Urothelium cell line (cell line): ENCODE data around the gene RBSN.

Source experiments
- DNase-seq: peaks from one replicate; pipeline ENCODE4 v3.0.0; 2011; ENCODE audit warnings: low spot score, mixed read lengths
- FAIRE-seq: peaks from 2 replicates; lab custom pipeline; 2011; peaks lifted over from hg19 to GRCh38; lab: Jason Lieb, UNC

RBSN gene

DNA sequence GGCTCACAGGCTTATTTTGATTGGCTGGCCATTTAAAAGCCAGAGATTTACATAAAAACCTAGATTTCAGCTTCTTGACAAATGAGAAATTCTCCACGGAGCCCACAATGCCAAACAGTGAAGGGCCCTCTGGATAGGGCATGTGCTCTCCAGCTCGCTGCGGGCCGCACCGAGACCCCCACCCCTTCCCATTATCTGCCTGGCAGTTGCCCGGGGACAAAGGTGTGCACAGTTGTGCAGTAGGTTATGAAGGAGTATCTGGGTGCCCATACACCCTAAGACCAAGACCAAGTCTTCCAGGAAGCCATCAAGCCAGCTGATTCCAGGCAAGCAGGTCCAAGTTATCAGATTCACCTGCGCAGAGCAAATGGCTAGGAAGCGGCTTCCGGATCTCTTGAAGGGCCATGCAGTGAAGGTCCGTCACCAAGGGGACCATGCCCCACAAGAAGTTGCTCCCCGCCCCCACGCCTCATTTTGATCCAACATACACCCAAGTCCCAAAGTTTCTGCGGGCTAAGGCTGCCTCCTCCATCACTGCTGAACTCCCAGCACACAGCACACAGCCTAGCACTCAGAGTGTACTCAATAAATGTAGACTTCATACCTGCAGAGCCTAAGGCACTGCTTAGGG, 35.2 kb downstream of the RBSN start:
- FAIRE-seq, result no peak

GRCh38 chr3:15063238-15063637, 35.7 kb downstream of the RBSN start:
- no peak for FAIRE-seq
- DNase-seq, result no peak

More for the DNA sequence above, 35.2 kb downstream of the RBSN start:
- DNase-seq, result no peak

GRCh38 chr3:15060029-15060428, 38.9 kb downstream of the RBSN start:
- no peak for DNase-seq
- no peak for FAIRE-seq

DNA sequence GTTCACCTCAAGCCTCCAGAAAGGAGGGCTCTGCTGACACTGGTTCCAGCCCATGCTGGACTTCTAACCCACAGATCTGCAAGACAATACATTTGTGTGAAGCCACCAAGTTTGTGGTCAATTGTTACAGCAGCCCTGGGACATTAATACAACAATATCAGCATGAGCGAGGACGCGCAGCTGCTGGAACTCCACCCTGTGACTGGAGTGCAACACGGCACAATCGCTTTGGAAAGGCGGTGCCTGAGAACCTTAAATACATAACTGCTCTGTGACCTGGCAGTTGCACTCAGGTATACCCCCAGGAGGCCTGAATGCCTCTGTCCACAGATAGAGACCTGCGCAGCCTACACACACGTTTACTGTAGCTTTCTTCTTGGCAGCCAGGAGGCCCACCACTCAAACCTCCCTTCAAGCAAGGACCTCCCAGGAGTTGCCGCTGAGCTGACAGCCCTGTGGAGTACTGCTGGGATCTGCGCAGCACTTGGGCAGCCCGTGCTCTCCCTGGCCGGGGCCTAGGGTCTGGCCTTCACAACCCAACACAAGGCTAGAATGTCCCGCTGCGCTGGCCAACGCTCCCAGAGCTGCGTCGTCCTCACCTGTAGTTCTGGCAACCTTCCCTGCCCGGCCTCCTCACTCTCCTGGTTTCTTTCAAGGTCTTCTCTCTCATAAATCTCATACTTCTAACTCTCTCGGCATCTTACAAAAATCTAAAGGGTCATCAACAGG, 42.1 kb downstream of the RBSN start:
- FAIRE-seq, result no peak
- DNase-seq, result no peak

DNA sequence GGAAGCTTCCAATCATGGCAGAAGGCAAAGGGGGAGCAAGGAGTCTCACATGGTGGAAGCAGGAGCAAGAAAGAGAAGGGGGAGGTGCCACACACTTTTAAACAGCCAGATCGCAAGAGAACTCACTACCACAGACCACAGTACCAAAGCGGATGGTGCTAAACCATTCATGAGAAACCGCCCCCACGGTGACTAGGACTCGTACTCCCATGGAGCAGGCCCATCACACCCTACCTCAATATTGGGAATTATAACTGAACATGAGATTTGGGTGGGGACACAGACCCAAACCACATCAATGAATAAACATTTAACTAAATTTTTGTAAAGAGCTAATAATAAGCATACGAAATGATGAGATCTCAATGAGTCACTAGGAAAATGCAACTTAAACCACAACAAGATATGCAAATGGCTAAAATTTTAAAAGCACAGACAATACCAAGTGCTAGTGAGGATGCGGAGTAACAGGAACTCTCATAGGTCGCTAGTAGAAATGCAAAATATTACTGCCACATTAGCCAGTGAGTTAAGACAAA, 43.9 kb downstream of the RBSN start:
- DNase-seq (no peak), FAIRE-seq (no peak)

GRCh38 chr3:15053541-15053940, 45.4 kb downstream of the RBSN start:
- no peak for DNase-seq
- FAIRE-seq, result no peak

GRCh38 chr3:15052335-15053242, 46.4 kb downstream of the RBSN start:
- no peak for FAIRE-seq
- no peak for DNase-seq

DNA sequence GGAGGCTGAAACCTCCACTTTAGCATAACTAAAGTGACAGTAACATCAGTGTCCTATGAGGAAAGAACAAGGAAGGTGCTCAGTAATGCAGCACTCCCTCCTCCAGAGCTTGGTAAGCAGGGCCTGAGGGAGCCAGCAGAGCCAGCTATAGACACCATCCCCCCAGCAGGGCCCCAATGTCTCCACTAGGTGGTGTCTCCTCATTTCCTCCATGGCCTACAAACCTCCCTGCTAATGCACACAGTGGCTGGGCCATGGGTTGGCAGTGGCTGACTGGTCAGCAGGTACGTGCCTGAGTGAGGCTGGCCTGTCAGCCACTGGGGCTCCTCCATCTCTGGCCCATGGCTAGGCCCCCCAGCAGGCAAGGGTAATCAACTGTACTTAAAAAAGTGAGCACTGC, 47.4 kb downstream of the RBSN start:
- DNase-seq (peak; percentile 67), FAIRE-seq (no peak)

GRCh38 chr3:15050405-15051092, 48.4 kb downstream of the RBSN start:
- FAIRE-seq (no peak), DNase-seq (no peak)

DNA sequence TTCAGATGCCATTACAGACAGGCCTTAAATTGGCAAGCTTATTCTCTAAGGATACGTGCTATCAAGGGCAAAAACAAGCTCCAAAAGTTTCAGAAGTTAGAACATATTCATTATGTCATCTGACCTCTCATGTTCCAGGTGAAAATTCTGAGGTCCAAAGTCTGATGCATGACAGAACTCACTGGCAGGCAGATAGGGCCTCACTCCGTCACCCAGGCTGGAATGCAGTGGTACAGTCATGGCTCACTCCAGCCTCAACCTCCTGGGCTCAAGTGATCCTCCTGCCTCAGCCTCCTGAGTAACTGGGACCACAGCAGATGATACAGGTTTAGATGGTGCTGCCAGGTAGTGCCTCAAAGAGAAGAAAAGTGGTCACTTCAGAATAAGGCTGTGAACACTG, 49.4 kb downstream of the RBSN start:
- FAIRE-seq (no peak), DNase-seq (no peak)

DNA sequence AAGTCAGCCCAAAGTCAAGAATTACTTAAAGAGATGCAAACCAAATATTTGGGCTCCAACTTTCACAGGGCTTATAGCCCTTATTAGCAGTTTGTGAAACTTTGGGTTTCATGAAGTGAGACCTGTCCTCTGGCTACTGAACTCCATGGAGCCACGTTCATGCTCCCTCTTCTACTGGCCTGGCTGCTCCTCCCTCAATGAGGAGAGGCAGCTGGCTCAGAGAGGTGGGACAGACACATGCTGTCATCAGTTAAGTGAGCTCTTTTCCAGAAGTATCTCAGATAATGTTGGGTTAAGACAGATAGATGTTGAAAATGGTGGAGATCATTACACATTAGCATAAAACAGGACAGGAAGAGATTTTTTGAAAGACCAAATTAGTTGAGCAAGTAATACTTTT, 53.3 kb downstream of the RBSN start:
- DNase-seq (no peak), FAIRE-seq (no peak)

GRCh38 chr3:15044326-15044725, 54.6 kb downstream of the RBSN start:
- no peak for DNase-seq
- no peak for FAIRE-seq

DNA sequence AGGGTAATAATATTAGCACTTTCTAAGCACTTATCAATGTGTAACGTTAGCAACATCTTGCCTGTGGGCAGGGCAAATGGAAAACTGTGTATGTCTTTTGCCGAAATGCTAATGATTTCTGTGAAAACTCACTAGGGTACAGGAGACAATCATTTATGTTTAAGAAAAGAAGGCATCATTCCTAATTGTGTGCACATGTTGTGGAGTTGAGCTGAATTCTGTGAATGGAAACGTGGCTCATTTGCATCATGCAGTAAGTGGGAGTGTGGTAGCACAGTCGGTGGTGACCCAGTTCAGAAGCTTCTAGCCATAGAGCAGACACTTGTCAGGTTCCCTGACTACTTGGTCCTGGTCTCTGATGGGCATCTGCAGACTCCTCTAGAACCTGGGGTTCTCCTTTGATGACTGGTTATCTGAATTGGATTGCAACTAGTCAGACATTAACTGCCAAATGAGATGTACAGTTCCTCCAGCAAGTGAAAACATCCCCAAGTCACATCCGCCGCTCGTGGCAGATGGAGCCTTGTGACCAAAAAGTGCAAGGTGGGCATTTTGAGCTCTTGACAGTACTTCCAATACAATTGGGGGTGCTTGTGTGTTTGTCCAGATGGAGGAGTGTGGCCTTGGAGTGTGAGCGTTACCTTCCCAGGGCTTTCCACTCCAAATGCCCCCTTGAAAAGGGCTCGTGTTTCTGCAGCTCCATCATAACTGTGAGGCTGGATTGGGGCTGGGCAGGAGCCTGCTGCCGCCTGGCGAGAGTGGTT, 55.4 kb downstream of the RBSN start:
- DNase-seq, result no peak
- FAIRE-seq, result no peak

- DNase-seq (no peak), FAIRE-seq (no peak)
These were observed 56.0 kb downstream of the RBSN start for GRCh38 chr3:15042936-15043335.

DNA sequence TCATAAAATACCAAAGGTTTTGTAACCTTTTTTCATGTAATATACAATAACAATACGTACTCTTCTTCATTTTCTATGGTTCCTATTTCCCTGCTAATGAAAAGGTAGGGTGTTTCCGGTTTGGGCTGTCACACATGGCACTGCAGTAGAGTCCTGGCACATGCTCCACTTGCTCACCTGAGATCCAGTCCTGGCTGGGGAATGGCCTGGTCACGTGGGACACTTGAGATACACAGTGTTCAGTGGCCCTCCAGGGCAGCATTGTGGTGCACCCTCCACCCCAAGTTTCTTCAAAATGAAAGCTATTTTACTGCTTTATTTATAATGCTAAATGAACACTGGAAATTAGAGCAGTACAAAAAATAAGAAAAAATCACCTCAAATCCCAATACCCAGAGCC, 57.0 kb downstream of the RBSN start:
- DNase-seq (no peak), FAIRE-seq (no peak)

DNA sequence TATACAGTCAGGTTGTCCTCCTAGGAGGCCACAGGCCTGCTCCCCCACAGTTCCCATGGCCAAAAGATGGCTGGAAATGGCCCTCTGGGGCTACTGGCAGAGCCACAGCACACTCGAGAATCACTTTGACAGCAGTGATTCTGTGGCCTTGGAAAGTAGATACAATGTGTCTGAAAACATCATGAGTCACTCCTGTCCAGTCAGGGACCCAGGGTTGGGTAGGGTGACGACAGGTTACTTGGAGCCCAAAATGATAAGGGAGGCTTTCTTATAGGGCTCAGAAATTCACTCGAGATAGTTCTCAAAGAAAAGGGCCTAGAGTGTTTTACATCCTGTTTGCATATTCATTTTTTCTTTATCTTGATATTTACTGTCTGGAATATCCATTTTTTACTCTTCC, 58.1 kb downstream of the RBSN start:
- DNase-seq (no peak), FAIRE-seq (no peak)

- no peak for DNase-seq
- no peak for FAIRE-seq
These were observed 60.6 kb downstream of the RBSN start for GRCh38 chr3:15038306-15038705.

DNA sequence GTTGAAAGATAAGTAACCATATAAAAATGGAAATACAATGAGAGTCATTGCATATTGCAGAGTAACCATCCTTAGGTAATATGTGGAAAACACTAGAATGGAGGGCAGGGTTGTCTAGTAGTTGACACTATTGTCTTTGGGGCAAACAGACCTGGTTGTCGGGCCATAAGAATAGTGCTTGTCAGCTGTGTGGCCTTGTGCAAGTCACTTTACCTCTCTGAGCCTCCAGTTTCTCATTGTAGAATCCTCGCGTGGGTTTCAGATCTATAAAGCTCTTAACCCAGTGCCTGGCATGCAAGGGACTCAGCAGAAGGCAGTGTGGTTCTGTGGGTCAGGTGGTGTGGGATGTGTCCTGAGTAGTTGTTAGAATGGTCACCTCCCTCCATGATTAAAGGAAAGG, 65.8 kb downstream of the RBSN start:
- no peak for DNase-seq
- FAIRE-seq, result peak; percentile 42

GRCh38 chr3:15032650-15033049, 66.3 kb downstream of the RBSN start:
- FAIRE-seq, result no peak

GRCh38 chr3:15029625-15030024, 69.3 kb downstream of the RBSN start:
- FAIRE-seq (no peak), DNase-seq (no peak)

More at GRCh38 chr3:15032650-15033049, 66.3 kb downstream of the RBSN start:
- DNase-seq, result no peak
